HepG2 (cell line): ENCODE measurements around the gene ZNF714. TPM values are rescaled to one million over a fixed set of nuclear protein-coding genes. Genes with fewer than 3 reads are reported as not detected.

Source experiments
- ATM ChIP-seq: fragments of 450-650 bp; IDR thresholded peaks from 2 replicates; pipeline ENCODE4 v1.7.1; 2017; ENCODE audit warnings: mild to moderate bottlenecking, borderline replicate concordance
- BHLHE40 ChIP-seq: IDR thresholded peaks from 2 replicates; pipeline ENCODE4 v1.6.1; 2011; ENCODE audit warnings: low read length, improper control_type of control experiment
- HNF4G ChIP-seq, 2 experiments: sonication (generic) in 1 of 2; formaldehyde crosslinking in 1 of 2; IDR thresholded peaks; 2 replicates each; pipeline versions ENCODE4 v1.4.0 to v1.6.1; 2011 to 2020; ENCODE audit warnings: borderline replicate concordance in 2 of 2, low read depth in 2 of 2, mild to moderate bottlenecking in 2 of 2, low read length in 1 of 2, missing genetic modification reagents in 1 of 2, moderate library complexity in 1 of 2
- KDM2A ChIP-seq: sonication (generic); formaldehyde crosslinking; IDR thresholded peaks from 2 replicates; pipeline ENCODE4 v1.4.0; 2020; ENCODE audit warnings: low read depth, missing genetic modification reagents, borderline replicate concordance
- NPAS2 ChIP-seq: sonication (generic); formaldehyde crosslinking; IDR thresholded peaks from 2 replicates; pipeline ENCODE4 v1.8.0; 2022; ENCODE audit warnings: mild to moderate bottlenecking, missing genetic modification reagents, borderline replicate concordance
- PAXIP1 ChIP-seq: sonication (generic); formaldehyde crosslinking; conservative IDR thresholded peaks from 2 replicates; pipeline ENCODE4 v1.4.0; 2020; ENCODE audit warnings: mild to moderate bottlenecking, missing genetic modification reagents, moderate library complexity
- RARA ChIP-seq: IDR thresholded peaks from 2 replicates; pipeline ENCODE4 v1.6.1; 2016; ENCODE audit warnings: missing genetic modification reagents, missing compliant biosample characterization
- REPIN1 ChIP-seq: sonication (generic); formaldehyde crosslinking; IDR thresholded peaks from 2 replicates; pipeline ENCODE4 v1.8.0; 2022; ENCODE audit warnings: missing genetic modification reagents, low read depth, mild to moderate bottlenecking, borderline replicate concordance
- RNF219 ChIP-seq: sonication (generic); formaldehyde crosslinking; IDR thresholded peaks from 2 replicates; pipeline ENCODE4 v1.5.0; 2020; ENCODE audit warnings: mild to moderate bottlenecking, missing genetic modification reagents
- ZBTB37 ChIP-seq: sonication (generic); formaldehyde crosslinking; IDR thresholded peaks from 2 replicates; pipeline ENCODE4 v1.4.0; 2020; ENCODE audit warnings: mild to moderate bottlenecking, missing genetic modification reagents
- ZFP91 ChIP-seq: sonication (generic); formaldehyde crosslinking; IDR thresholded peaks from 2 replicates; pipeline ENCODE4 v1.9.0; 2022; ENCODE audit warnings: missing genetic modification reagents, mild to moderate bottlenecking, borderline replicate concordance
- ZNF225 ChIP-seq: sonication (generic); formaldehyde crosslinking; IDR thresholded peaks from 2 replicates; pipeline ENCODE4 v1.4.0; 2020; ENCODE audit warnings: mild to moderate bottlenecking, missing genetic modification reagents
- ZNF333 ChIP-seq: sonication (generic); formaldehyde crosslinking; IDR thresholded peaks from 2 replicates; pipeline ENCODE4 v1.4.0; 2020; ENCODE audit warnings: mild to moderate bottlenecking, missing genetic modification reagents, borderline replicate concordance
- ZNF510 ChIP-seq: sonication (generic); formaldehyde crosslinking; IDR thresholded peaks from 2 replicates; pipeline ENCODE4 v1.4.0; 2020; ENCODE audit warnings: low read depth, mild to moderate bottlenecking, missing genetic modification reagents
- ZNF790 ChIP-seq: sonication (generic); formaldehyde crosslinking; IDR thresholded peaks from 2 replicates; pipeline ENCODE4 v1.8.0; 2022; ENCODE audit warnings: missing genetic modification reagents, mild to moderate bottlenecking, borderline replicate concordance
- polyA plus RNA-seq, 8 experiments: library from polyadenylated mRNA; depleted of rRNA in 3 of 8; stranded (reverse) in 7 of 8; unstranded in 1 of 8; fragments of >200 nt; fragmentation: Illumina TruSeq in 4 of 8; extraction: Trizol in 4 of 8; gene quantifications; 2 replicates each; pipeline versions ENCODE4 v1.2.1 to v1.2.3, GENCODE V29; 2011 to 2016; ENCODE audit warnings: low read depth in 4 of 8, missing spikeins in 1 of 8, mixed read lengths in 1 of 8; ENCODE audit not compliant: insufficient read depth in 1 of 8
- total RNA-seq, 5 experiments: library from RNA; depleted of rRNA; stranded (reverse); fragments of >200 nt; fragmentation: Illumina TruSeq; extraction: Trizol; gene quantifications; 2 replicates each; pipeline ENCODE4 v1.2.3, GENCODE V29; 2016; ENCODE audit warnings: low read depth in 1 of 5
- TF ChIP-seq, protein P1 (sequence below): sonication (generic); formaldehyde crosslinking; IDR thresholded peaks from 2 replicates; pipeline ENCODE4 v1.4.0; 2020; ENCODE audit warnings: missing genetic modification reagents

The ZNF714 gene
- total and polyA plus RNA-seq, 2 of the 13 experiments (the other 11 are each of a cell fraction or from before 2014, with no cell fraction given), result 6.7 to 27.8 TPM

GRCh38 chr19:21082011-21082975, at the start of gene ZNF714 (continued):
- TF ChIP-seq RNF219 (CRISPR knock-in tag) (no peak), ZNF790 (CRISPR knock-in tag) (no peak), PAXIP1 (CRISPR knock-in tag) (no peak), KDM2A (CRISPR knock-in tag) (peak; percentile 64; the same call in 1 of the 2 replicates), ATM (no peak), ZBTB37 (CRISPR knock-in tag) (no peak), BHLHE40 (no peak), RARA (CRISPR knock-in tag) (no peak), HNF4G (IDR thresholded peaks at IDR 0.05; ENCODE audit: borderline replicate concordance, low read depth, low read length) (no peak), HNF4G (CRISPR knock-in tag; IDR thresholded peaks at IDR 0.05; ENCODE audit: borderline replicate concordance, low read depth) (no peak), ZNF225 (CRISPR knock-in tag) (no peak), ZNF510 (no peak), NPAS2 (CRISPR knock-in tag) (no peak), ZNF333 (CRISPR knock-in tag) (no peak), ZFP91 (CRISPR knock-in tag) (no peak; the same call in 1 of the 2 replicates), REPIN1 (CRISPR knock-in tag) (peak; percentile 53; the same call in 1 of the 2 replicates)
- TF ChIP-seq, protein P1, sequence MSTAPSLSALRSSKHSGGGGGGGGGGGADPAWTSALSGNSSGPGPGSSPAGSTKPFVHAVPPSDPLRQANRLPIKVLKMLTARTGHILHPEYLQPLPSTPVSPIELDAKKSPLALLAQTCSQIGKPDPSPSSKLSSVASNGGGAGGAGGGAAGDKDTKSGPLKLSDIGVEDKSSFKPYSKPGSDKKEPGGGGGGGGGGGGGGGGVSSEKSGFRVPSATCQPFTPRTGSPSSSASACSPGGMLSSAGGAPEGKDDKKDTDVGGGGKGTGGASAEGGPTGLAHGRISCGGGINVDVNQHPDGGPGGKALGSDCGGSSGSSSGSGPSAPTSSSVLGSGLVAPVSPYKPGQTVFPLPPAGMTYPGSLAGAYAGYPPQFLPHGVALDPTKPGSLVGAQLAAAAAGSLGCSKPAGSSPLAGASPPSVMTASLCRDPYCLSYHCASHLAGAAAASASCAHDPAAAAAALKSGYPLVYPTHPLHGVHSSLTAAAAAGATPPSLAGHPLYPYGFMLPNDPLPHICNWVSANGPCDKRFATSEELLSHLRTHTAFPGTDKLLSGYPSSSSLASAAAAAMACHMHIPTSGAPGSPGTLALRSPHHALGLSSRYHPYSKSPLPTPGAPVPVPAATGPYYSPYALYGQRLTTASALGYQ (CRISPR knock-in tag), result no peak
